Hematopoietic multipotent progenitor cell treated with erythropoietin and hydrocortisone succinate and interleukin-3 and kit ligand, for 4 days (in vitro differentiated cells): Measurements from ENCODE around the gene ABCA6.
"Not testable (repeated sequence)": the region's sequence is repeated elsewhere in the genome, so short reads cannot be mapped to it uniquely, and the experiment has no call there.

ENCODE experiments used
- DNase-seq: peaks from one replicate; pipeline ENCODE4 v3.0.0-alpha.2; 2015

Gene ABCA6

DNA sequence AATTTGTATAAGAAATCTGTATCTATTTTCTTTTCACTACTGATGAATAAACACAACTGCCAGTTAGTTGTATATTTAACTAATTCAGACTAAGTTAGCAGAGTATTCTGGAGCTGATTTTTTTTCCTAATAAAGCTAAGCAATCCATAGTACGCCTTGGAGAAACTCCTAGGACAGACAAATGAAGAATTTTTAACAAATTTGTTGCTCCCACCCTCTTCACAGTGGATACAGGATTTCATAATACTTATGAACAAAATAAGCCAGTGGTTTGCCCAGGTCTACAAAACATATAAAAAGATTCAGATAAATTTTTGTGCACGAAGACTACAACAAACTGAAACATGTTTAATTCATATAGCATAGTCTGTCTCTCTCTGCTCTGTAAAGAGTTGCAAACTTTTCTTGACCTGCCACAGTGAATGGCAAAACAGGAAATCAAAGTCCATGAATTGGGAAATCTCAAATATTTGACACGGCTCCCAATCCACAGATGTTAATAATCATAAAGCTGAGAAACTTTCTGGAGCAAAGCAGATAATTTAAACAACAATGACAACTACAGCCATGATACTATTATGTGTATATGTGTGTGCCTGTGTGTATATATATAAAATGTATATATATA is 594 bp upstream of the ABCA6 start:
- no peak for DNase-seq

DNA sequence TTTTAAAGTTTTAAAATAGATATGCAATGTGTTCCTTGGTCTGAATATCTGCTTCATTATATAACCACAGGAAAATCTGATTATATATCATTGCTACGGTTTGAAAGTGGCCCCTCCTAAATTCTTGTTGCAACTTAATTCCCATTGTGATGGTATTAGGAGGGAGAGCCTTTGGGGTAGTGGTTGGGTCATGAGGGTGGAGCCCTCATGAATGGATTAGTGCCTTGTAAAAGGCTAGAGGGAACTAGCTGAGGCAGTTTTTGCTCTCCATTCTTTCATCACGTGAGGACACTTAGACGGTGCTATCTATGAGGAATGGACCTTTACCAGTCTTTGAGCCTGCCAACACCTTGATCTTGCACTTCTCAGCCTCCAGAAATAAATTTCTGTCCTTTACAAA is 7.6 kb downstream of the ABCA6 start:
- DNase-seq, result no peak

DNA sequence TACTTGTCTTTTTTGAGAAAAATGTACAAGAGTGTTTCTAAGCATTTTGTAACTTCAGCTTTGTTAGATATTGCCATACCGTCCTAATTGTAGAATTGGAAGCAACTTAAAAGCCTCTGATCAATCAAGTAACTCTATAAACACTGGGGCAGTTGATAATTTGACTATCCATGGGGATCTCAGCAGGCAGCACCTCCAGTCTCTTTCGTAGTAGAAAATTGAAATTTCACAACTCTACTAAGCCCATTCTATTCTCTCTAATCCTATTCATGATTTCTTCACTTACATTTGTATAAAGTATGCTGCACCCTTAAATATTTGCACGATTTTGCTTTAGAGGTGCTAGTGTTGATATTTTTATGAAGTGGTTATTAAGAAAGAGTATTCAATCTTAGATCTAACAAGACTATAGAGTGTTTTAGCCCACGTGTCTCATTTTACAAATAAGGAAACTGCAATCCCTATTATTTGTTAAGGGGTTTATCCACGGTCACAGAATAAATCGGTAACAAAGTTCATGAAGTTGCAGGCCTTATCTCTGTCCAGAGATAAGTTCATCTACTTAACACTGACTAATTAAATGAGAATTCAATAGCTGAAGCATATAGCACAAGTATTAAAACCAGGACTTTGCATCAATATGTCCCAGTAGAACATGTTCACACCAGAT is 10.9 kb downstream of the ABCA6 start:
- DNase-seq, result no peak

DNA sequence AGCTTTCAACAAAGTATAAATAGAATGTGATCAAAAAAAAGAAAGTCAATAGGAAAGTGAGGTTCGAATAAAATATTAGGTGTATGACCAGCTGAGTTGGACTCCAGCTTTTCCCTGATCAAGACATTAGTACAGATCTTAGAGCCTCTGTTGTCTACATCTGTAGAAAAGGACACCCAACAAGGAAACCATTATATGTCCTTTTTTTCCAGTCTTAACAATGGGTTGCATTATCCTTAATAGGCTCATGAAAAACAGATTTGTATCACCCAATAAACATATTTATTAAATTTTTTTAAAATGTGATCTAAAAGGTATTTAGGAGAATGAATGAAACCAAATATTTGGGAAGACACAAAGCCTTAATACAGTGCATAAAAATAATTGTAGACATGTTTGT is 18.1 kb downstream of the ABCA6 start:
- no peak for DNase-seq

DNA sequence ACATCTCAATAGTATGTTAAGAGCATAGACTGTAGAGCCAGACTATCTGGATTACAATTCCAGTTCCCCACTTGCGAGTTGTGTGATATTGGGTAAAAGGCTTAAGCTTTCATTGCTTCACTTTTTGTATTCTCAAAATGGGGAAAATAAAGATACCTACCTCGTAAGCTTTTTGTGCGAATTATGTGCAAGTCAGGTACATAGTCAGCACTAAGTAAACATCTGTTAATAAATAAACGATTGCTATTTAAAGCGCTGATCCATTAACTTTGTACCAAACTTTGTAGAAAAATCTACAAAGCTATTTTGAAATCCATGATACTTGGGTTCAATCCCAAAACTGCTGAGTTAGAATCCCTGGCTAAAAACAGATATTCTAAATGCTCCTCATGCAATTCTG is 19.6 kb downstream of the ABCA6 start:
- DNase-seq, result no peak

DNA sequence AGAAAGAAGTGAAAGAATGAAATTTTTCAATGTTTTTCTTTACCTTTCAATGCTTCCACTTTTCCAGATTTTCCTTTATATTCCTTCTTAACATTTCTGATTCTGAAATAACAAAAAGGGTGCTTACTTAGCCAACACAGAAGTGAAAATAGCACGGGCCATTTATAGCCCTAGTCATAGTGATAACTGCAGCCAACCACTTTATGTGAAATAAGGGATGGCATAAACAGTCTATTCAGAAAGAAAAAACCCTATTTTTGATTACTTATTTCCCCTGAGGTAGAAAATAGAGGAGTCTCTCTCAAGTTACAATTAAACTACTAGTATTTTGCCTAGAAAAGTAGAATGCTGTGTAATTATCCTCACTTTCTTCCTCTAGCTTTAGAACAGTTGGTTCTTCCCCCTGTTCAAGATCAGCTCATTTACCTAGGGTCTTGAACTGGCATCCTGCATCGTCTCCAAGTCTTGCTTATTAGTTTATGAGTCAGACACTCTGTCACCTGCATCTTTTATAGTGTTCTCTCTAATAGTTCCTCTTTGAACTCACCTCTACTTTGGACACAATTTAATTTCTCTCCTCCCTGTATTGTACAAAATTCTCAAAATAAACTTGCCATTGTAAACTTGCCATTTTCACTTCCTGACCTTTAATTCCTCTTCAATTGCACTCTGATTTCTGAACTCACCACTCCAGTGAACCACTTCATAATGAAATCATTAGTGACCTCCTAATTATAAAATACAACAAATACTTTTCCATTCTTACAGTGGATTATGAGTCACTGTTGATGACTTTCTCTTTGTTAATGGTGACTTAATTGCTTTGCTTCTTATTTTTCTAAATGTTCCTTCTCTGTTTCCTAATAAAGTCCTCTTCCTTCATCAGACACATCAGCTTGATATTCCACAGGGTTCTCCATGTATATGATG is 23.6 kb downstream of the ABCA6 start:
- no peak for DNase-seq

DNA sequence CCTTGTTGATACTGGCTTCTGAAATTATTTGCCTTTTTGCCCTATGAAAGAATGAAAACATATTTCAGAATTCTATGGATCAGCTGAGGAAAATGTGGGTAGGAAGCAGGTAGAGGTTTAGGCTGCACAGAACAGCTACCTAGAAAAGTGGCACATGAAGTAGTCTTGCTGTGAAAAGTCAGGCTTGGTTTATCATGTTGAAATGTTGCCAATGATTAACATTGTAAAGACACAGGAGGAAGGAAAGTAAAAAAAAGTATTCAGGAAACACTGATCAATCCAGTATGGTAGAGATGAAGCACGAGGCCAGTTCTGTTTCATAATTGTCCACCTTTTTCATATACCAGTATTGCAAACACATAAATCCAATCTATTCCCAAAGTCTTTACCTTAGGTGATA is 29.9 kb downstream of the ABCA6 start:
- no peak for DNase-seq

DNA sequence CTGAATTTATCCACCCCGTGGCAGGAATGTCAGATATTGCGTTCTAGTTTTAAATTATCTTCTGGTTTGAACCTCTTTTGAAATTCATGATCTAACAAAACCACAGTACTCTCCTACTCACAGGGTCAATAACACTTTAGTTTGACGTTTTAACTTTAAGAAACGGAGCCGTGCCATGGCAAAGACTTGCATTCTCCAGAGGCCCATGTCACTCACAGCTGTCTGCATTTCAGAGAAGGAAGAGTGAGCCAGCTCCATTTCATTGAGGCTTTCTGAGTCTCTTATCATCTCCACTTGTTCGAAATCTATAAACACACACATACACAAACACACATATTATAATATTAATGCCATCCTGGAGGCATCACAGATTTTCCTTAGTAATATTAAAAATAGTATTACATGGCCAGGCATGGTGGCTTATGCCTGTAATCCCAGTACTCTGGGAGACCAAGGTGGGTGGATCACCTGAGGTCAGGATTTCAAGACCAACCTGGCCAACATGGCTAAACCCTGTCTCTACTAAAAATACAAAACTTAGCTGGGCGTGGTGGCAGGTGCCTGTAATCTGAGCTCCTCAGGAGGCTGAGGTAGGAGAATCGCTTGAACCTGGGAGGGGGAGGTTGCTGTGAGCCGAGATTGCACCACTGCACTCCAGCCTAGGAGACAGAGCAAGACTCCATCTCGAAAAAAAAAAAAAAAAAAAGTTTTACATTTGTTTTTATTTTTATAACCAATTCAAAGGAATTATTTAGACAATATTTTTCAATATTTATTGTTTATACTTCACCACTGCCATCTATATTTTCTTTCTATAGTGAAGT is 35.6 kb downstream of the ABCA6 start:
- no peak for DNase-seq

DNA sequence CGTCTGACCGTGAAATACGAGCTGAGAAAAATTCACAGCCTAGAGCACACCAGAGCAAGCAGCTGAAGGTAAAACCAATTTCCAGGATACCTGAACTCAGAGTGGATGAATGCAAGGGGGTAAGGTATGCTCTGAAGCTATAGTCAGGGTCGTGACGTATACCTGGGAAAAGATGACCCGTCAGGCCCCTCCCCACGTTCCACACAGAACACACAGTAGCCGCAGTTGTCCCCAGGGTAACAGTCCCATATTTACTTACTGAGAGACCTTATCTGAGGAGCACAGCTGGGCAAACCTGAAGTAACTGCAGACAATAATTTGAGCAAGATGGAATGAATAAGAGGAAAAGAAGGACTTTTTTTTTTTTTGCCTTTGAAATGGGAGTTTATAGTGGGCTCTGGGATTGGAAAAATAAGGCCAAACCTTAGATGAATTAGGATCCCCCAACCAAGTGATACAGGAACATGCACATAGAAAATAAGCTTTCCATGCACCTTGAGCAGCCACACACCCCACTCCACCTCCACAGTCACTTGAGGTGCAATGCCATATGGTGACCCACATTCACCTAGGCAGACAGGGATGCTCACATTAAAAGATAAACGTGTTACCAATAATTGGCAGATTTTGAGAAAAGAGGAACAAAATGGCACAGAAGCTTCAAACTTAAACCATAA is 38.0 kb downstream of the ABCA6 start:
- DNase-seq, result peak; percentile 38

DNA sequence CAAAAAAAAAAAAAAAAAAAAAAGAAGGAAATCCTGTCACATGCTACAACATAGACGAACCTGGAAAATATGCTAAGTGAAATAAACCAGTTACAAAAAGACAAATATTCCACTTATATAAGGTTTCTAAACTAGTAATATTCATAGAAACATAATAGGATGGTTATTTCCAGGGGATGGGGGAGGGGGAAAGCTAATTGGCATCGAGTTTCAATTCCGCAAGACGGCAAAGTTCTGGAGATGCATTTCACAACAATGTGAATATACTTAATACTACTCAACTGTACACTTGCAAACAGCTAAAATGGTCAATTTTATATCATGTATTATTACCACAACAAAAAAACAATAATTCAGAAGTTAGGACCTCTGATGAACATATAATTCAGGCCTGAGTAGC is 43.1 kb downstream of the ABCA6 start:
- DNase-seq, result no peak

DNA sequence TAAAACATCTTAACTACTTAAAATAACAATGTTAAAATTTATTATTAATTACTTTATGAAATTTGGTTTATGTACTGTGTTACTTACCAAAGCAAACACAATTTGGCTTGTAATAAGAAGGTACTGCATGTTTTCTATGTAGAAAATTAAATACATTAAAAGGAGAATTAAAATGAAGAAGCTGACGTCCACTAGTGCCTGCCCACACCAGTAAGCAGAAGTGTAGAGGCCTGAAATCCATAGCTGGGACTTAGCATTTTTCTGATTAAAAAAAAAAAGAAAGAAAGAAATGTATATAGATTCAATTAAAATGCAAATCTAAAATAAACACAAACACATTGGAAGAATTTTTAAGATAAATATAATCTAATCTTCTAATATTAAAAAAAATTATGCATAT is 45.2 kb downstream of the ABCA6 start:
- DNase-seq, result no peak

DNA sequence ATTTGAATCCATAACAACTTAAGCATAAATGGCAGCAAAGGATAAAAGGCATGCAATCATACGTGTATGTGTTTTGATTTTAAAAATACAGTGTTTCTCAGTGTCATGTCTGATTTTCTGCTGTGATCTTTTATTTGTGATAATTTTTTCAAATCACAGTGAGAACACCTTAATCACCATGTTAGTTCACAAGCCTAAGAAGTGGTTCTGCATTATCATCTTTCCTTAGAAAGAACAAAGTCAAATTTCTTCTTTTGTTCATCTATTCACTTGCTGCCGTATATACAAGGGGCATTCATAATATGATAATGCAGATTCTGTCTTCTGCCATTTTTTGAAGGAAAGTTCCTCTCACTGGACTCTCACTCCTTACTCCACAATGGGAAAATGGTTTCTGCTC is 47.7 kb downstream of the ABCA6 start:
- DNase-seq, result no peak

DNA sequence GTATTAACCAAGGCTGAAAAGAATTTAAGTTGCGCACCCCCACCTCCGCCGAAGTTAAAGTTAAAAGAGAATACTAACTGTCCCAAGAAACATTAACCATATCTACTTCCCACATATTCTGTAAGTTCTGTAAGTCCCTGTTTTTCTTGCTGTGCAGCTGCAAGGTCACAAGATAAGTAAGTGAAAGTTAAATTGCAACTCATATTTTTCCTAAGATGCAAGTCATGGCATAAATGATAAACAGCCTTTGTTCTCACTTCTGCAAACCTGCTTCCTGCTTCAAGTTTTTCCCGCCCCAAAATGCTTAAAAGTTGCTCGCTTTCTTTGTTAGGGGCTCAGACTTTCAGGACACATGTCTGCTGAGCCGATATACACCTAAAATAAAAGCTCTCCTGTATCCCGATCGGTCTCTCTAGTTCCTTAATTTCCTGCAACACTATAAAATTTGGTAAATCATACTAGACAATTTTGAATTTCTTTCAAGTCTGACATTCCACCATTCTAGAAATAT is 48.4 kb downstream of the ABCA6 start:
- DNase-seq, result peak; percentile 95

DNA sequence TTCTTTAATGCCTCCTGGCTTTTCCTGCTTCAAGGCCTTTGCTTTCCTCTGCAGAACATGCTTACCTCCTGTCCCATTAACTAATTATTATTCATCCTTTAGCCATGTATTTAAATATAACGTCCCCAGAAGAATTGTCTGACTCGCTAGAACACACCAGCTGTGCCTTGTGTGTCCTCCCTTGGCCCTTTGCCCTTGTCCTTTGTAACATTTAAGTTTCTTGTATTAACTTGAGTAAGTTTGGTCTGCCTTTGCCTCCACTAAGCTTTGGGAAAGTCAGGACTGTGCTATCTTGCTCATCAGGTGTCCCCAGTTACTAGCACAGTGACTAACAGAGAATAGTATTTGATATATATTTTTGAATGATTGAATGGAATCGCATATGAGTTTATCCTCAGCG is 51.3 kb downstream of the ABCA6 start:
- no peak for DNase-seq

DNA sequence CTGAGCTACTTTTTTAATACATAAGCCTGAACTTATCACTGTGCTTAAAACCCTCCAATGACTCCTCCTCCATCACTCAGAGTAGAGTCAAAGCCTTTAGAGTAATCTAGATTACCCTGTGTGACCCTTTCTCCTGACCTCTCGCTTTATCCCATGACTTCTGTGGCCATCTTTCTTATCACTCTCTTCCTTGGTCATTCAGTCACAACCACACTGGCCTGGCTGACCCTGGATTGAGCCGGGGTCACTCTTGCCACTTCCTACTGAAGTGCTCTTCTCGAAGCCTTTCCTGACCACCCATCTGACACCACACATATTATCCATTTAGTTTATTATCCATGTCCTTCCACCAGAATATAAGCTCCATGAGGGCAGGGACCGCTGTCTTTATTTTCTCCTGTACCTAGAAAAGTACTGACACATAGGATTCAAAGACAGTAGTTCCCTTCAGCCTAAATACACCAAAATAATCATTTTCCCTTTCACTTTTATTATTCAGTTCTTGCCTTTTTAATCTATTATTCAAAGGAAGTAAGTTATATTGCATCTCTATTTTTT is 53.0 kb downstream of the ABCA6 start:
- no peak for DNase-seq

DNA sequence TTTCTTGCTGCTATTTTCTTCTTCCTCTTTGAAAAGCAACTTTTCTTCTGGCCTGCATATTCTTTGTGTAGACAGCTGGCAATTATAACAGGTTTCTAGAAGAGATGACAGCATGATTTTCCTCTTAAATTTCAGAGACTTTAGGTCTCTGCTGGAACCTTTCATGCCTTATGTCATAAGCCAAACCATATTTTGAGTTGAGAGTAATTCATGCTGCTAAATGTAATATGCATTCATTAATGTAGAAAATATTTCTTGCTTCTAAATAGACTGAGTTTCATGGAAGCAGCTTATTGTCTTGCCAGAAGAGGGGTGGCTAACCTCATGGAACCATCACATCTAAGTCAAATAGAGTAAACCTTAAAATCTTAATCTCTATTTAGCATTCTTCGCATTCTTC is 55.1 kb downstream of the ABCA6 start:
- DNase-seq, result no peak

DNA sequence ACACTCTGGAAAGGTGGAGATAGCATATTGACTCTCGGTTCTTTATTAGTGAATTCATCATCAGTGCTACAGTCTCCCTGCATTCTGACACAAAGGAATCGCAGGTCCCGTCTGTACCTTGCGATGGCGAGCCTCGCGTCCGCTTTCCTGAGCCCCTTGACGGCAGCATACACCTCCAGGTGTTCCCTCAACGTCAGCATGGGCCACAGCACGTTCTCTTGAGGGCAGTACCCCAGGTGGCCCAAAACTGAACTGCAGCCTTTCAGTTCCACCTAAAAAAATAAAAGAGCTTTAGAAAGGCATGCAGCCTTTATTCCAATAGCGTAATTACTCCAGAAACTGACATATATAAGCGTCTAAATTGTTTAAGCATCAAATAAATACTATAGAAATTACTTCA is 56.8 kb downstream of the ABCA6 start:
- peak; percentile 46 for DNase-seq

DNA sequence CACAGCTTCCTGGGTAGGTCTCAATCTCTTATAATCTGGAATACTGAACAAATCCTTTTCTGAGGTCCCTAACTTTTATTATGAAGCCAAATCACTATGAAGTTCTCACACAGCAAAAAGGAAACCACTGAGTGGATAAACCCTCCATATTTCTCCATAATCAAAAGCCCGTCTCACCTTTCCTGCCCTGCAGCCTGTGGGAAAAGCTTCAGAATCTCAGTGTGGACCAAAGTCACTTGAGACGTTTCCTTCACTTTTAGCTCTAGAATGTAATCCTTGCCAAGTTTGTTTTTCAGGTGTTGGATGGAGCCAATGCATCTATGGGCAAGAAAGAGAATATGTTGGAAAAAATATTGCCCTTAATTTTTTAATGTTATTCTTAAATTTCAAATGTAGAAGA is 59.0 kb downstream of the ABCA6 start:
- DNase-seq, result no peak

DNA sequence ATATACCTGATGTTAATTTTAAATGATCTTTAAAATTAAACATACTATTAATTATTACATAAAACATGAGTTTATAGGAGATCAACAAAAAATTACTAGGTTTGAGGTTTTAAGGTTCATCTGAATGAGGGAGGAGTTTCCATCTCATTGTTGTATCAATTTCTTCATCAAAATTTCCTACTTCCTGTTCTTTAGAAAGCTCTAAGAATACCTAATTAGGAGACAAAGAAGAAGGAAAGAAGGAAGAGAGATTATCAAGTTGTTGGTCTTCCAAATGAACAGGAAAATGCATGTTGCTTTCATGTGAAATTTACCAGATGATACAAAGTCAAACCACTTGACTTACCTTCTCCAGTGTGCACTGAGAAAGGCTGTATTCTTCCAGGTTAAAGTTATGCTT is 62.8 kb downstream of the ABCA6 start:
- DNase-seq, result no peak

DNA sequence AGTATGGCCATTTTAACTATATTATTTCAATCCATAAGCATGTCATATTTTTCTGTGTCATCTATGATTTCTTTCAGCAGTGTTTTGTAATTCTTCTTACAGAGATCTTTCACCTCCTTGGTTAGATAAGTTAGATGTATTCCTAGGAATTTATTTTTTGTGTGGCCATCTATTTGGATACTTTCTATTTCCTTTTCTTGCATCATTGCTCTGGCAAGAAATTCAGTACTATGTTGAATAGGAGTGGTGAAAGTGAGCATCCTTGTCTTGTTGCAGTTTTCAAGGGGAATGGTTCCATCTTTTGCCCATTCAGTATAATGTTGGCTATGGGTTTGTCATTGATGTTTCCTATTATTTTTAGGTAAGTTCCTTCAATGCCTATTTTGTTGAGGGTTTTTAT is 65.9 kb downstream of the ABCA6 start:
- no peak for DNase-seq

DNA sequence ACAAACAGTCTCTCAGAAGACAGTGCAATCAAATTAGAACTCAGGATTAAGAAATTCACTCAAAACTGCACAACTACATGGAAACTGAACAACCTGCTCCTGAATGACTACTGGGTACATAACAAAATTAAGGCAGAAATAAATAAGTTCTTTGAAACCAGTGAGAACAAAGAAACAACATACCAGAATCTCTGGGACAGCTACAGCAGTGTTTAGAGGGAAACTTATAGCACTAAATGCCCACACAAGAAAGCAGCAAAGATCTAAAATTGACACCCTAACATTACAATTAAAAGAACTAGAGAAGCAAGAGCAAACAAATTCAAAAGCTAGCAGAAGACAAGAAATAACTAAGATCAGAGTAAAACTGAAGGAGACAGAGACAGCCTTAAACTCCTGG is 68.3 kb downstream of the ABCA6 start:
- not testable (repeated sequence) for DNase-seq

DNA sequence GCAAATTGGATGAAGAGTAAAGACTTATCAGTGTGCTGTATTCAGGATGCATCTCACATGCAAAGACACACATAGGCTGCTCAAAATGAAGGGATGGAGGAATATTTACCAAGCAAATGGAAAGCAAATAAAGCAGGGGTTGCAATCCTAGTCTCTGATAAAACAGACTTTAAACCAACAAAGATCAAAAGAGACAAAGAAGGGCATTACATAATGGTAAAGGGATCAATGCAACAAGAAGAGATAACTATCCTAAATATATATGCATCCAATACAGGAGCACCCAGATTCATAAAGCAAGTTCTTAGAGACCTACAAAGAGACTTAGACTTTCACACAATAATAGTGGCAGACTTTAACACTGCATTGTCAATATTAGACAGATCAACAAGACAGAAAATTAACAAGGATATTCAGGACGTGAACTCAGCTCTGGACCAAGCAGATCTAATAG is 68.9 kb downstream of the ABCA6 start:
- DNase-seq, result not testable (repeated sequence)
